Activated T-cell treated with anti-CD3 and anti-CD28 coated beads for 48 hours (primary cell): Measurements from ENCODE around the gene PET100.
A peak's percentile ranks its signal among the peaks of the same experiment; 100 is the strongest.

Source experiments
- DNase-seq: peaks from one replicate; pipeline ENCODE4 v3.0.0-alpha.2; 2020; ENCODE audit warnings: low read depth

Gene PET100, protein sequence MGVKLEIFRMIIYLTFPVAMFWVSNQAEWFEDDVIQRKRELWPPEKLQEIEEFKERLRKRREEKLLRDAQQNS

DNA sequence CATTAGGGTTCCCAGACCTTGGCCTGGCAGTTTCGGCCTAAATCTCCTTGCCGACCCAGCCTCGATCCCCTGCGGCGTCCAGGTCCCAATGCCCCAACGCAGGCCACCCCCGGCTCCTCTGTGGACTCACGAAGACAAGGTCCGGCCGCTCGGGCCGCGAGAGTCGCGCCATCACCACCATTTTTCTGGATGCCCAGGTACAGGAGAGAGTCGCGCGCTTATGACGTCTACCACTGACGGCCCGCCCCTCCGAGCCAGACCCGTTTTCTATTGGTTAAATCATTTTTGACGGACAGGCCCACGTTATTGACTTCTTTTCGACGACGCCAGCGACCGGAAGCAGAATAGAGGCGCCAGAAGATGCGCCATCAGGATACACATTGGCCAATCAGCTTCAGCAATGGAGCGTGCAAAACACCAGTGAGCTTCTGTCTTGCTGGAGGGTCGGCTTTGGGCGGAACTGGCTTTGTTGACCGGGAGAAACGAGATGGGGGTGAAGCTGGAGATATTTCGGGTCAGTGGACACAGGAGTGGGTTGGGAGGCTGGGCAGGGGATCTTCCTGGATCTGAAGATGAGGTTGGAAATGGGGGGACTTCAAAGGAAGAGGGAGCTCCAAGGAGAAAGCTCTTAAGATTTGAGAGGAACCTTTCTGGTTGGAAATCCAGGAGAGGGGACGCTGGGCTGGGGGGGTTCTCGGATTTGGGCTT lies at the start of gene PET100, which contains the start of gene XAB2:
PET100 (plus strand) TSS at position 447 of the 708 bp plus-strand sequence; CDS start at position 488, 41 bp downstream.
XAB2 (minus strand) TSS at position 199 of the 708 bp plus-strand sequence; CDS start at position 181, 18 bp downstream.
- DNase-seq: peak; percentile 88

DNA sequence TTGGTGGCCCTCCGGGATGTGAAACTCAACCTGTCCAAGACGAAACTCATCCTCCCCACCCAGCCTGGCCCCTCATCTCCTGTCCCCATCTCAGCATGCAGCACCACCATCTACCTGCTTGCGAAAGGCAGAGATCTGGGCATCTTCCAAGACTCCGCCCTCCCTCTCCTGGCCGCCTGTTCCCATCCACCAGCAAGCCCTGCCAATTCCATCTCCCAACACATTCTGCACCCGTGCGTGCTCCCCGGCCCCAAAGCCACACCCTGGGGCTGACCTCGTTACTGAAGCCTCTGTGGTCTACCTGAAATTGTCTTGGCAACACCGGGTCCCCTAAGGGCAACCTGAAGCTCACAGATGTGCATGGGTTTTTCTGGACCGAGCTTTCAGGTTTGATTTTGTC lies 47.1 kb upstream of the PET100 start:
- no peak for DNase-seq

GRCh38 chr19:7589822-7590221 lies 39.8 kb upstream of the PET100 start:
- no peak for DNase-seq

DNA sequence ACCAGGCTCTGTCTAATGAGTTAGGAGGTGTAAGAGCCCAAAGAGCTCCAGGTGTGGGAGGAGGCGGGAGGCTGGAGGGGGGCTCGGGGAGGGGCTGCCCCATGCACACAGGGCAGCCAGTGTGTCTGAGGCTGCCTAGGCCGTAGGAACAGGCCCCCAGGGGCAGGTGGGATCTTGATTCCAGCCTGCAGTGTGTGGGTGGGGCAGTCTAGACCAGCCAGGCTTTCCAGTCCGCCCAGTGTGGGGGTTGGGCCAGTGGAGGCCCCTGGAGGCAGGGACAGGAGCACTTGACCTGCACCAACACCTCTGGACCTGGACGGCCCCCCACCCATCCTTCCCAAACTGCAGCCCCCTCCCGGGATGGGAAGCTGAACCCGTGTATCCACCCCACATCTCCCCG lies 39.3 kb upstream of the PET100 start:
- no peak for DNase-seq

- DNase-seq: peak; percentile 47
Measured at GRCh38 chr19:7595466-7596133, 34.0 kb upstream of the PET100 start, which contains the start of gene CAMSAP3. Gene CAMSAP3 (plus strand): TSS chr19:7595863. CDS start chr19:7596003, 140 bp downstream.

DNA sequence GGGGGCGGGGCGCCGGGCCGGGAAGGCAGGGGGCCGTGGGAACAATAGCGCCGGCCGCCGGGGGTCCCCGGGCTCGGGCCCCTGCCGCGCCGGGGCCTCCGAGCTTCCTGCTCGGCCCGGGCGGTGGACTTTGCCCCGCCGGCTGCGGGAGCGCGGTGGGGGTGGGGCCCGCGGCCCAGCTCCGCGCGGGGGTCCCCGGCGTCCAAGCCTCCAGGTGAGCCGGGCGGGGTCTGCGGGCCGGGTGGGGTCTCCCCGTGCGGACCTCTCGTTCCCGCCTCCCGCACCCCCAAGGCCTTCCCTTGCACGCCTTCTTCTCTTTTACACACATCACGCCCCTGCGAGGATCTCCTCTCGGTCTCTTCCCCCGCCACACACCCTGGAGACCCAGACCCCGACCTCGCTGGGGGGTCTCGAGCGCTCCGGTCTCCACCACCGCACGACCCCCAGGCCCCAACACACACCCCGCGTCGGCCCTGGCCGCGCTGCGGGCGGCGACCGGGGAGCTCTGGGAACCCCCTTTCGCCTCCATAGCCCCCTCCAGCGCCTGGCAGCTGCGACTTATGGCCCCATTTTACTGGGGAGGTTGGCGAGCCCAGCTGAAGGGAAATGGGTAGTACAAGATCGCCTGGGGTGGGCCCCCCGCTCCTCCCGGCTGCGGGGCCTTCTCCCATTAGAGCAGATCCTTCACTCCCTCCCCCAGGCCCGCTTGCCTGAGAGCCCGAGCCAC lies 33.2 kb upstream of the PET100 start:
- no peak for DNase-seq

DNA sequence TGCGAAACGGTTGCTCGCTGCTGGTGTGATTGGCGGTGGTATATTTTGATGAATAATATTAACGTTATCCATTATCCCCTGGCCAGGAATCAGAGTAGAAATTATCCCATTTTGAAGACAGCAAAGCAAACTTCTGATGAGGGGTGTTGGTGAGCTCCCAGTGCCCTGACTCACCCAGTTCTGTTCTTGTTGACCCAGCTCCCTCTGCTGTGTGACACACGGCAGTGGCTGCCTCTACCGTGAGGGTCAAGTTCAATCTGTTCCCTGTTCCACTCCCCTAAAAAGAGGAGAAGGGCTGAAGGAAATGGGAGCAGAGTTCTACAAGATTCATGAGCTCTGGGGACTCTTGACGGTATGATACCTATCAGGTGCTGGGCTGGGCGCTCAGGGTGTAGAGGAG lies 31.9 kb upstream of the PET100 start:
- no peak for DNase-seq

- DNase-seq: no peak
Measured at GRCh38 chr19:7598180-7598579, 31.4 kb upstream of the PET100 start.

- no peak for DNase-seq
Measured at GRCh38 chr19:7600721-7601120, 28.9 kb upstream of the PET100 start.

GRCh38 chr19:7602240-7602934 lies 27.2 kb upstream of the PET100 start:
- DNase-seq: no peak

DNA sequence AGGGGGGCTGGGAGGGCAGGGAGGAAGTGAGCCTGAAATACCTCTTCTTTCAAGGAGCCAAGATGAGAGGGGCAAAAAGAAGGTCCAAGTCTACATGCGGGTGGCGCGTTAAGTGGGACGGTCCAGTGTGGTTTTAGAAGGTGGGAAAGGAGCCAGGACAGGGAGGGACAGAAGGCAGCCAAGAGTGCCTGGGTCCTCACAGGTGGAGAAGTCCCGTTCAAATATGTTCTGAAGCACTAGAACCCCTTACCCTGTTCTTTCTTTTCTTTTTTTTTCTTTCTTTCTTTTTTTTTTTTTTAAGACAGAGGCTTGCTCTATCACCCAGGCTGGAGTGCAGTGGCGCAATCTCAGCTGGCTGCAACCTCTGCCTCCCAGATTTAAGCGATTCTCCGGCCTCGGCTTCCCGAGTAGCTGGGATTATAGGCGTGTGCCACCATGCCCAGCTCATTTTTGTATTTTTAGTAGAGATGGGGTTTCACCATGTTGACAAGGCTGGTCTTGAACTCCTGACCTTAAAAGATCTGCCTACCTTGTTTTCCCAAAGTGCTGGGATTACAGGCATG lies 26.6 kb upstream of the PET100 start:
- no peak for DNase-seq

DNA sequence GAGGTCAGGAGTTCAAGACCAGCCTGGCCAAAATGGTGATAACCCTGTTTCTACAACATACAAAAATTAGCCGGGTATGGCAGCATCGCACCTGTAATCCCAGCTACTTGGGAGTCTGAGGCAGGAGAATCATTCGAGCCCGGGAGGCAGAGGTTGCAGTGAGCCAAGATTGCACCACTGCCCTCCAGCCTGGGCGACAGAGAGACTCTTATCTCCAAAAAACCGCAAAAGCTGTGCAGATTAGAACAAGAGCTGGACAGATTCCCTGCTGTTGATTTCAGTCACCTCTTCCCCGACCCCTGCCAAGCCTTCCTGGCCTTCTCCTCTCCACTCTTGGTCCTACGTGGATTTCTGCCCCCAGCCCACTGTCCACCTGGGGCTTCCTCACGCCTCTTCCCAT lies 25.7 kb upstream of the PET100 start:
- no peak for DNase-seq

DNA sequence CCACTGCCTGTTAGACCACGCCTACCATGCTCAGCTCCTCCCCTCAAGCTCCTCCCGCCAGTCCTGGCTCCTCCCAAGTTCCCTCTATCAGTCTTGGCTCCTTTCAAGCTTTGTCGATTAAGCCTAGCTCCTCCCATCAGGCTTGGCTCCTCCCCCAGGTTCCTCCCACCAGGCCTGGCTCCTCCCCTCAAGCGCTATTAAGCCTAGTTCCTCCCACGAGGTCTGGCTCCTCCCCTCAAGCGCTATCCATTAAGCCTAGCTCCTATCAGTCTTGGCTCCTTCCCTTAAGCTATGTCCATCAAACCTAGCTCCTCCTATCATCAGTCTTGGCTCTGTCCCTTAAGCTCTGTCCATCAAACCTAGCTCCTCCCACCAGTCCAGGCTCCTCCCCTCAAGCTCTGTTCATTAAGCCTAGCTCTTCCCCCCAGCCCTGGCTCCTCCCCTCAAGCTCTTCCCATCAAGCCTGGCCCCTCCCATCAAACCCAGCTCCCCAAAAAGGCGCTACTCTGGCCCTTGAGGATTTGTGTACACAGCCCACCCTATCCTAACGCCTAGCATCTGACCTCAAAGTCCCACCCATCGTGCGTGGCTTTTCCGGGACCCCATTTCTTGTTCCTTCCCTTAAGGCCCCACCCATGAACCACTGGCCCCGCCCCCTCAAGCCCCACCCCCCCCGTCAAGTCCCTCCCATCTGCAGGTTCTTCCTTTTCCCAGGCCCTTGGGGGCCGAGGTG lies 23.9 kb upstream of the PET100 start:
- DNase-seq: peak; percentile 35

GRCh38 chr19:7606289-7606688 lies 23.3 kb upstream of the PET100 start:
- DNase-seq: no peak

GRCh38 chr19:7607212-7607873 lies 22.2 kb upstream of the PET100 start:
- DNase-seq: no peak

DNA sequence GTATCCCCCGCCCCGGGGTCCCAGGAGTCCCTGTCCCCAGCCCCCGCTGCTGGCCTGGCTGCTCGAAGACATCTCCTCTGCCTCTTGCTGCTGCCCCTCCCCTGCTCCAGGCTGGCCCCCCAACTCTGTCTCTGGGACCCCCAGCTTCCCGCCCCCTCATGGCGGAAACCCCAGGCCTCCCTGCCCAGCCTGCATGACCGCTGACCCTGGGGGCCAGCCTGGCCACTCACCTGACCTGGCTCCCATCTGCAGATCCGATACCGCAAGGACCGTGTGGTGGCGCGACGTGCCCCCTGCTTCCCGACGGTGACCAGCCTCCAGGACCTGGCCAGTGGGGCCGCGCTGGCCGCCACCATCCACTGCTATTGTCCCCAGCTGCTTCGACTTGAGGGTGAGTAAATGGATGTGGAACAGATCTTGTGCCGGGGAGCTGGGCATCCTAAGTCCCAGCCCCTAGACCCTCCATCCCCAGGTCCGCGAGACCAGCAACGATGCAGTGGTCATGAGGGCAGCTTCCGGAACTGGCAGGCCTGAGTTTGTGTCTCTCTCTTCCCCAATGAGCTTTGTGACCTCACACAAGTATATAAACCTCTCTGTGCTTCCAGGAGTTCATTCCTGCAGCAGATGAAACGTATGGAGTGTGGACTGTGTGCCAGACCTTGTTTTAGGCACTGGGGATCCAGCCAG lies 21.6 kb upstream of the PET100 start:
- DNase-seq: no peak

DNA sequence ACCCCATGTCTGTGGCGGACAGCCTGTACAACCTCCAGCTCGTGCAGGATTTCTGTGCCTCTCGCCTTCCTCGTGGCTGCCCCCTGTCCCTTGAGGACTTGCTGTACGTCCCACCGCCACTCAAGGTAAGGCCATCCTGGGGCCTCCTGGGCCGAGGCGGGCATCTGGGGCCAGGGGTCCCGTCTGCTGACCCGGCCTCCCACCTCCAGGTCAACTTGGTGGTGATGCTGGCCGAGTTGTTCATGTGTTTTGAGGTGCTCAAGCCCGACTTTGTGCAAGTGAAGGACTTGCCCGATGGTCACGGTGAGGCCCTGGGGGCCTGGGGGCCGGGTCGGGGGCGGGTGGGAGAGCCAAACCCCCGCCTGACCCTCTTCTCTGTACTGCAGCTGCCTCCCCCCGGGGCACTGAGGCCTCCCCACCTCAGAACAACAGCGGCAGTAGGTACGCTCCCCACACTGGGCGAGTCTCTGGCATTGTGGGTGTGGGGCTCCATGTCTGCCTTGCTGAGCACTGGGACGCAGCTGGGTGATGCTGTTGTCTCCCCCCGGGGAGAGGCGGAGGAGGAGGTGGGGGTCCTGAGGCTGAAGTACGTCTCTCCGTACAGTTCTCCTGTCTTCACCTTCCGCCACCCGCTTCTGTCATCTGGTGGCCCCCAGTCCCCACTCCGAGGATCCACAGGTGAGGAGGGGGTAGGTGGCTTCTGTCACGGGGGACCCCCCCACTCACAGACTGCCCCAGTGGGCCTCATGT lies 18.9 kb upstream of the PET100 start:
- DNase-seq: no peak

DNA sequence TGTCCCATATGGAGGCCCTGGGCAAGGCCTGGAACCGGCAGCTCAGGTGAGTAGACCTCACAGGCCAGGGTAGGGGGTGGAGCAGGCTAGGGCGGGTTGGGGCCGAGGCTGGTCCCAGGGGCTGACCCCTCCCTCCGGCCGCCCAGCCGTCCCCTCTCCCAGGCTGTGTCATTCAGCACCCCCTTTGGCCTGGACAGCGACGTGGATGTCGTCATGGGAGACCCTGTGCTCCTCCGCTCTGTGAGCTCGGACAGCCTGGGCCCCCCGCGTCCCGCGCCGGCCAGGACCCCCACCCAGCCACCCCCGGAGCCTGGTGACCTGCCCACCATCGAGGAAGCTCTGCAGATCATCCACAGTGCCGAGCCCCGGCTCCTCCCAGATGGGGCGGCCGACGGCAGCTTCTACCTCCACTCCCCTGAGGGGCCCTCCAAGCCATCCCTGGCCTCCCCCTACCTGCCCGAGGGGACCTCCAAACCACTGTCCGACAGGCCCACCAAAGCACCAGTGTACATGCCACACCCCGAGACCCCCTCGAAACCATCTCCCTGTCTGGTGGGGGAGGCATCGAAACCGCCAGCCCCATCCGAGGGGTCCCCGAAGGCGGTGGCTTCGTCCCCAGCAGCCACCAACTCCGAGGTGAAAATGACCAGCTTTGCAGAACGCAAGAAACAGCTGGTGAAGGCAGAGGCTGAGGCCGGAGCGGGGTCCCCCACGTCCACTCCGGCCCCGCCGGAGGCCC lies 17.9 kb upstream of the PET100 start:
- no peak for DNase-seq
